ENCODE data around the gene CLK2. TPM values are rescaled to one million over a fixed set of nuclear protein-coding genes. Genes with fewer than 3 reads are reported as not detected.

Gene CLK2
- total RNA-seq, 4 donors from 2014 or later = 16.9 to 41.3 (median 32.7) TPM

GRCh38 chr1:155277902-155278688 is 4.8 kb upstream of the CLK2 start:
- ATAC-seq (ENCODE audit: low FRiP score) (peak; percentile 5), DNase-seq (ENCODE audit: low spot score) (peak; percentile 69)
- TF ChIP-seq CTCF (IDR thresholded peaks at IDR 0.05) = no peak

GRCh38 chr1:155277070-155277901 is 4.0 kb upstream of the CLK2 start, which contains the start of gene HCN3:
Gene HCN3 (plus strand): TSS chr1:155277463. CDS start chr1:155277591, 128 bp downstream.
- TF ChIP-seq CTCF (IDR thresholded peaks at IDR 0.05) = peak in 1 of 3 donors; percentile 27
- ATAC-seq (ENCODE audit: low FRiP score) = peak; percentile 91
- peak; percentile 96 for DNase-seq (ENCODE audit: low spot score)

GRCh38 chr1:155272466-155273342 is 600 bp downstream of the CLK2 start:
- peak; percentile 42 for ATAC-seq (ENCODE audit: low FRiP score)
- no peak for DNase-seq (ENCODE audit: low spot score)
- TF ChIP-seq CTCF (IDR thresholded peaks at IDR 0.05) = no peak

GRCh38 chr1:155269381-155269780 is 3.9 kb downstream of the CLK2 start:
- TF ChIP-seq CTCF (IDR thresholded peaks at IDR 0.05) = no peak
- no peak for DNase-seq (ENCODE audit: low spot score)
- ATAC-seq (ENCODE audit: low FRiP score) = no peak

GRCh38 chr1:155268630-155269029 is 4.7 kb downstream of the CLK2 start:
- no peak for DNase-seq (ENCODE audit: low spot score)
- no peak for ATAC-seq (ENCODE audit: low FRiP score)
- no peak for TF ChIP-seq CTCF (IDR thresholded peaks at IDR 0.05)

GRCh38 chr1:155267373-155267772 is 5.9 kb downstream of the CLK2 start:
- TF ChIP-seq CTCF (IDR thresholded peaks at IDR 0.05) = no peak
- no peak for DNase-seq (ENCODE audit: low spot score)
- no peak for ATAC-seq (ENCODE audit: low FRiP score)
